GM12875 (cell line): ENCODE data around the gene RUNX1.

Experiments used
- H3K4me3 ChIP-seq: one replicate; pipeline ENCODE4 v1.5.1; 2011; ENCODE audit warnings: low read depth, low read length, control low read depth
- CTCF ChIP-seq: IDR thresholded peaks from 2 replicates; pipeline ENCODE4 v1.5.1; 2011; ENCODE audit warnings: low read depth, mild to moderate bottlenecking, control low read depth, inconsistent platforms, low read length, moderate library complexity, borderline replicate concordance; ENCODE audit not compliant: insufficient read depth

RUNX1 gene

GRCh38 chr21:34844924-34845238 lies 204.2 kb downstream of the RUNX1 start:
- H3K4me3 ChIP-seq = no peak overlapping the region
- no peak for TF ChIP-seq CTCF

- TF ChIP-seq CTCF = no peak
- no peak overlapping the region for H3K4me3 ChIP-seq
Observed at GRCh38 chr21:34844013-34844923, 204.8 kb downstream of the RUNX1 start.

GRCh38 chr21:34843562-34843961 lies 205.5 kb downstream of the RUNX1 start:
- TF ChIP-seq CTCF = no peak
- no peak overlapping the region for H3K4me3 ChIP-seq

- no peak for TF ChIP-seq CTCF
- H3K4me3 ChIP-seq = no peak overlapping the region
Observed at GRCh38 chr21:34841154-34841553, 207.9 kb downstream of the RUNX1 start.

- no peak for TF ChIP-seq CTCF
- no peak overlapping the region for H3K4me3 ChIP-seq
Observed at GRCh38 chr21:34840693-34841092, 208.4 kb downstream of the RUNX1 start.

GRCh38 chr21:34838956-34839820 lies 209.9 kb downstream of the RUNX1 start:
- no peak overlapping the region for H3K4me3 ChIP-seq
- no peak for TF ChIP-seq CTCF
